Naive B cell (primary cell): ENCODE data around the gene SP5. TPM values are rescaled to one million over a fixed set of nuclear protein-coding genes. Genes with fewer than 3 reads are reported as not detected.
"Not testable (repeated sequence)": the region's sequence is repeated elsewhere in the genome, so short reads cannot be mapped to it uniquely, and the experiment has no call there.

Experiments used
- ATAC-seq, 2 donors: fragments of 150-1000 bp; cut with Tn5 transposase; 2 replicates each; pipeline ENCODE4 v1.10.0; 2021; ENCODE audit warnings: low read depth in 2 of 2, mild to moderate bottlenecking in 2 of 2, moderate library complexity in 2 of 2
- DNase-seq: peaks from one replicate; pipeline ENCODE4 v3.0.0; 2022
- H3K27ac Mint-ChIP-seq, 6 donors: one replicate each; pipeline ENCODE4 v1.8.0; 2020 to 2022; ENCODE audit warnings: mild to moderate bottlenecking in 6 of 6, mixed read lengths in 6 of 6, moderate library complexity in 5 of 6, inconsistent platforms in 2 of 6
- H3K27me3 Mint-ChIP-seq, 3 donors: one replicate each; pipeline ENCODE4 v1.8.0; 2021 to 2022; ENCODE audit warnings: mixed read lengths in 3 of 3, mild to moderate bottlenecking in 1 of 3
- H3K36me3 Mint-ChIP-seq, 2 donors: one replicate each; pipeline ENCODE4 v1.8.0; 2020 to 2022; ENCODE audit warnings: mixed read lengths in 2 of 2, inconsistent platforms in 1 of 2, mild to moderate bottlenecking in 1 of 2
- H3K4me1 Mint-ChIP-seq, 3 donors: one replicate each; pipeline ENCODE4 v1.8.0; 2020 to 2022; ENCODE audit warnings: mixed read lengths in 3 of 3, inconsistent platforms in 1 of 3, mild to moderate bottlenecking in 1 of 3, moderate library complexity in 1 of 3
- H3K4me3 Mint-ChIP-seq, 8 donors: one replicate each; pipeline ENCODE4 v1.8.0; 2020 to 2022; ENCODE audit warnings: mild to moderate bottlenecking in 8 of 8, mixed read lengths in 8 of 8, moderate library complexity in 8 of 8, inconsistent platforms in 2 of 8
- H3K9me3 Mint-ChIP-seq, 7 donors: one replicate each; pipeline ENCODE4 v1.8.0; 2020 to 2022; ENCODE audit warnings: mixed read lengths in 7 of 7, mild to moderate bottlenecking in 5 of 7, inconsistent platforms in 2 of 7, moderate library complexity in 1 of 7
- polyA plus RNA-seq, 6 donors: library from polyadenylated mRNA; unstranded; fragments of 300-500 nt; fragmentation: Illumina TruSeq; gene quantifications; one replicate each; pipeline ENCODE4 v1.2.3, GENCODE V29; 2021; ENCODE audit warnings: low read depth in 6 of 6

SP5 gene
- polyA plus RNA-seq, 6 donors from 2014 or later = not detected

DNA sequence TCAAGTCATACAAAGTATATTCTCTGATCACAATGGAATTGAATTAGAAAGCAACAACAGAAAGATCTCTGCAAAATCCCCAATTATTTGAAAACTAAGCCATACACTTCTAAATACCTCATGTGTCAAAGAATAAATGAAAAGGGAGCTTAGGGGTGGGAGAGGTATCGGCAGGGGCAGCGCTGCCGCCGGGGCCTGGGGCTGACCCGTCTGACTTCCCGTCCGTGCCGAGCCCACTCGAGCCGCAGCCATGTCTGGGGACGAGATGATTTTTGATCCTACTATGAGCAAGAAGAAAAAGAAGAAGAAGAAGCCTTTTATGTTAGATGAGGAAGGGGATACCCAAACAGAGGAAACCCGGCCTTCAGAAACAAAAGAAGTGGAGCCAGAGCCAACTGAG is 36.4 kb downstream of the SP5 start:
- H3K9me3 Mint-ChIP-seq = not testable (repeated sequence)

DNA sequence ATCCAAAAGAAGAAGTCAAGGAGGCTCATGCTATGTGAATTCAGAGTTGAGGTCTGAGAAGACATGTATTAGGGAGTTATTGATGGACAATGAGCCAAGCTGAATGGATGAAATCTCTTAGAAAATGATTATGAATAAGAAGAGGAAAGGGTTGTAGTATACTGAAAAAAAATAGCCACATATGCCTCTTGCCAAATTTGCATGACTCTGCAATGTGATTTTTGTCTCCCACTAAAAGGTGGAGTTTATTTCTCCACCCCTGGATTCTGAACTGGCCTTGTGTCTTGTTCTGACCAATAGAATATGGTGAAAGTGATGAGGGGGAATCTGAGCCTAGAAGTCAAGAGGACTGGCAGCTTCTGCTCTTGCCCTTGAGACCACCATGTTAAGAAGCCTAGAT is 46.4 kb downstream of the SP5 start:
- no peak overlapping the region for H3K27ac Mint-ChIP-seq
- DNase-seq (no peak), ATAC-seq (no peak)
- H3K9me3 Mint-ChIP-seq = peaks cover 0 to 2% (median 0%) of the 10 kb centered on the region in 7 donors
- no peak overlapping the region for H3K4me3 Mint-ChIP-seq
- H3K4me1 Mint-ChIP-seq = no peaks in the 10 kb centered on the region
- peaks cover 17 to 31% (median 19%) of the 10 kb centered on the region in 3 donors for H3K27me3 Mint-ChIP-seq
- no peaks in the 10 kb centered on the region for H3K36me3 Mint-ChIP-seq

More for the DNA sequence above, 36.4 kb downstream of the SP5 start:
- H3K4me3 Mint-ChIP-seq, H3K36me3 Mint-ChIP-seq, H3K4me1 Mint-ChIP-seq, DNase-seq, H3K27ac Mint-ChIP-seq: not testable (repeated sequence)
- ATAC-seq = peak in 1 of 2 donors; percentile 60
- peaks cover 28 to 55% (median 50%) of the 10 kb centered on the region in 3 donors for H3K27me3 Mint-ChIP-seq

DNA sequence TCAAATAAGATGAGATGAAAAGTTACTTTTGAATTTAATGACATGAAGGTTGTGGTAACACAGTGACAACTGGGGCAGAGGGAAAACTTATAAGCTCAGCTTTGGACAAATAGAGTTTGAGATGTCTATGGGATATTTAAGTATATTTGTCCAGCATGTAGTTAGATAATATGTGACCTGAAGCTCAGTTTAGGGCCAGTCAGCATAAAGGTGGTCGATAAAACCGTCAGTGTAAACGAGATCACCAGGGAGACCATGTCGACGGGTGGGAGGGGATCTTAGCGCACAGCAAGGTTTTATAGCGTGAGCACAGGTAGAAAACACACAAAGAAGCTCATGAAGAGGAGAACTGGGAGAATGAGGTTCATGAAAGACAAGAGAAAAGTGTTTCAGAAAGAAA is 47.6 kb downstream of the SP5 start:
- ATAC-seq = no peak
- Mint-ChIP-seq H3K27me3 (peaks cover 17 to 35% (median 19%) of the 10 kb centered on the region in 3 donors), H3K9me3 (peaks cover 0 to 2% (median 0%) of the 10 kb centered on the region in 7 donors), H3K4me1 (no peaks in the 10 kb centered on the region), H3K36me3 (no peaks in the 10 kb centered on the region), H3K4me3 (no peak overlapping the region), H3K27ac (peak overlapping the region in 1 of 6 donors; percentile 62)
- no peak for DNase-seq

DNA sequence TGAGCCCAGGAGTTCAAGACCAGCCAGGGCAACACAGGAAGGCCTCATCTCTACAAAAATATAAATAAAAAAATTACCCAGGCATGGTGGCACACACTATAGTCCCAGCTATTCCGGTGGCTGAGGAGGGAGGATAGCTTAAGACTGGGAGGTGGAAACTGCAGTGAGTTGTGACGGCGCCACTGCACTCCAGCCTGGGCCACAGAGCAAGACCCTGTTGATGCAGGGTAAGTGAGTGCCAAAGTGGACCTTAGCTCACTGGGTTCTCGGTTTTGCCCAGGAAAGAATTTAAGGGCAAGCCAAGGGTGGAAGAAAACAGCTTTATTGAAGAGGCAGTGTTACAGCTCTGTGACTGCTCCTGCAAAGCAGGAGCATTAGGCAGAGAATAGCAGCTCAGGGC is 48.1 kb downstream of the SP5 start:
- Mint-ChIP-seq H3K4me1 (no peaks in the 10 kb centered on the region), H3K9me3 (peaks cover 0 to 2% (median 0%) of the 10 kb centered on the region in 7 donors), H3K4me3 (no peak overlapping the region), H3K27me3 (peaks cover 19 to 36% (median 21%) of the 10 kb centered on the region in 3 donors), H3K27ac (no peak overlapping the region), H3K36me3 (no peaks in the 10 kb centered on the region)
- no peak for DNase-seq
- ATAC-seq = no peak

DNA sequence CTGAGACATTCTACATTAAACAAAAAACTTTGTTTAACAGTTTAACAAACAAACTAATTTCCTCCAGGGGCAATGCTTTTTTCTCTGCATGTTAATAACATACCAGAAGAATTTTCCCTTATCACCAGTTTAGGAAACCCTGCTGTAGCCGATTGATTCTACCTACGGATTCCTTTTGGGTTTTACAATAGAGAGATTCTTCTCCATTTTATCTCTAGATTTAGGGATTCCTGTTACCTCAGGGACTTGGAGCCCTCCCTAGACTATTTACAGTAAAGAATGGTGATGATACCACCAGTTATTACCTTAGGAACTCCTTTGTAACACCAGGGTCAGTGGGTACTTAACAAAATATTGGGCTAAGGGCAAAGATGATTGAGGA is 49.7 kb downstream of the SP5 start:
- H3K27me3 Mint-ChIP-seq = peaks cover 19 to 39% (median 27%) of the 10 kb centered on the region in 3 donors
- ATAC-seq (no peak), DNase-seq (no peak)
- peak overlapping the region in 1 of 6 donors; percentile 3 for H3K27ac Mint-ChIP-seq
- peaks cover 0 to 2% (median 0%) of the 10 kb centered on the region in 7 donors for H3K9me3 Mint-ChIP-seq
- H3K4me3 Mint-ChIP-seq = no peak overlapping the region
- no peaks in the 10 kb centered on the region for H3K36me3 Mint-ChIP-seq
- no peaks in the 10 kb centered on the region for H3K4me1 Mint-ChIP-seq

DNA sequence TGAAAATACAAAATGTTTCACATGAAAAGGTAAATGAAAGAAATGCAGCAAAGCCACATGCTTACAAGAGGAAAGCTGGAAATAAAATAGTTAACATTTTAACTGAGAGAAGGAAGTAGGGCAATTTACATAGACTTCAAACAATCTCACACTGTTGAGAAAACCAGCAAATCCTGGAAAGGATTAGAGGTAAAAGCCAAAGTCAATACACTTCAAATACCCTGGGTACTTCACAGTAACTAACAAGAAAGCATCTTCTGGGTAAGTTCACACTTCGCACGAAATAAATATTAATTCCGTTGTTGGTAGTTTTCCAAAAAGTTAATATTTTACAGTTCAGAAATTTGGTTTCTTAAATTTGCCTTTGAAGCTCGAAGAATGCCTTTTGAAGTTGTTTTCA is 51.6 kb downstream of the SP5 start:
- H3K36me3 Mint-ChIP-seq = no peaks in the 10 kb centered on the region
- H3K27me3 Mint-ChIP-seq = peaks cover 24 to 33% (median 32%) of the 10 kb centered on the region in 3 donors
- peaks cover 0 to 2% (median 0%) of the 10 kb centered on the region in 7 donors for H3K9me3 Mint-ChIP-seq
- ATAC-seq (no peak), DNase-seq (no peak)
- H3K4me1 Mint-ChIP-seq = peaks cover 6 to 13% (median 10%) of the 10 kb centered on the region in 3 donors
- no peak overlapping the region for H3K27ac Mint-ChIP-seq
- no peak overlapping the region for H3K4me3 Mint-ChIP-seq

Other genes with a start within 250 kb of the SP5 start
- gene ERICH2, start 55.0 kb downstream of the SP5 start, polyA plus RNA-seq = not detected
- not detected for gene GAD1, start 101.5 kb downstream of the SP5 start, polyA plus RNA-seq
- 10 to 100 TPM; 51.7 to 93.6 (median 63.2) TPM for gene GORASP2, start 213.9 kb downstream of the SP5 start, polyA plus RNA-seq